PC-9 (cell line): ENCODE data around the gene MVB12B. TPM values are rescaled to one million over a fixed set of nuclear protein-coding genes. Genes with fewer than 3 reads are reported as not detected.
A peak's percentile ranks its signal among the peaks of the same experiment; 100 is the strongest.

ENCODE experiments used
- BruUV-seq: library from RNA; stranded (reverse); fragments of 400-500 nt; replicated peaks from 2 replicates; lab custom pipeline; 2021; lab: Mats Ljungman, UMichigan
- CTCF ChIA-PET: fragments of 300-600 bp; sonication (Branson Sonifier 250); formaldehyde crosslinking; loops from one replicate; lab custom pipeline; 2022; ENCODE audit warnings: antibody characterized with exemption; lab: Charles Lee
- POLR2A ChIA-PET: fragments of 300-600 bp; sonication (Branson Sonifier 250); formaldehyde crosslinking; loops from one replicate; lab custom pipeline; 2022; ENCODE audit warnings: antibody characterized with exemption; ENCODE audit not compliant: unreplicated experiment; lab: Charles Lee
- DNase-seq, 2 experiments: peaks; one replicate each; pipeline versions ENCODE4 v3.0.0 to v3.0.0-alpha.2; 2015 to 2022; ENCODE audit warnings: mixed read lengths in 1 of 2
- H2AFZ ChIP-seq: fragments of 200-600 bp; sonication (generic); 2 replicates; pipeline ENCODE4 v1.8.1; 2017; ENCODE audit warnings: antibody characterized with exemption
- H3F3A ChIP-seq: fragments of 200-600 bp; sonication (generic); 2 replicates; pipeline ENCODE4 v1.8.1; 2017; ENCODE audit warnings: antibody characterized with exemption, mild to moderate bottlenecking, low read depth; ENCODE audit not compliant: insufficient read depth
- H3K27ac ChIP-seq: fragments of 200-600 bp; sonication (generic); 2 replicates; pipeline ENCODE4 v1.6.1; 2016; ENCODE audit warnings: mixed run types
- H3K27me3 ChIP-seq: fragments of 200-600 bp; sonication (generic); 2 replicates; pipeline ENCODE4 v1.6.1; 2016; ENCODE audit warnings: low read depth, mixed run types; ENCODE audit not compliant: insufficient read depth
- H3K36me3 ChIP-seq: fragments of 200-600 bp; sonication (generic); 2 replicates; pipeline ENCODE4 v1.6.1; 2016; ENCODE audit warnings: low read depth, mixed run types
- H3K4me1 ChIP-seq: fragments of 200-600 bp; sonication (generic); replicated peaks from 2 replicates; pipeline ENCODE4 v1.6.1; 2016; ENCODE audit warnings: mixed run types; ENCODE audit not compliant: insufficient read depth
- H3K4me2 ChIP-seq: fragments of 200-600 bp; sonication (generic); 2 replicates; pipeline ENCODE4 v1.6.1; 2017; ENCODE audit warnings: mixed run types
- H3K4me3 ChIP-seq: fragments of 200-600 bp; sonication (generic); 2 replicates; pipeline ENCODE4 v1.6.1; 2016; ENCODE audit warnings: mixed run types
- H3K79me2 ChIP-seq: fragments of 200-600 bp; sonication (generic); 2 replicates; pipeline ENCODE4 v1.6.1; 2017; ENCODE audit warnings: low read depth, mixed run types
- H3K9me2 ChIP-seq: fragments of 200-600 bp; sonication (generic); 2 replicates; pipeline ENCODE4 v1.8.1; 2017; ENCODE audit warnings: mild to moderate bottlenecking; ENCODE audit not compliant: insufficient read depth
- H3K9me3 ChIP-seq: fragments of 200-600 bp; sonication (generic); 2 replicates; pipeline ENCODE4 v1.8.1; 2016; ENCODE audit warnings: low read depth; ENCODE audit not compliant: insufficient read depth
- H4K20me1 ChIP-seq: fragments of 200-600 bp; sonication (generic); 2 replicates; pipeline ENCODE4 v1.8.1; 2017; ENCODE audit not compliant: insufficient read depth
- EZH2 ChIP-seq: fragments of 200-600 bp; sonication (generic); IDR thresholded peaks from 2 replicates; pipeline ENCODE4 v1.8.0; 2017; ENCODE audit warnings: antibody characterized with exemption, low read depth
- intact Hi-C: fragments of 100-400 bp; cut with micrococcal nuclease; formaldehyde crosslinking; loops from one replicate; pipeline ENCODE4 v1.10.0; 2022; ENCODE audit not compliant: unreplicated experiment
- total RNA-seq: library from RNA; stranded (reverse); gene quantifications from 2 replicates; pipeline ENCODE4 v1.2.3, GENCODE V29; 2021
- TF ChIP-seq, protein P1 (sequence below): fragments of 200-600 bp; sonication (generic); conservative IDR thresholded peaks from 2 replicates; pipeline ENCODE4 v1.6.1; 2017; ENCODE audit warnings: mixed run types, antibody characterized with exemption, mild to moderate bottlenecking, moderate library complexity

Gene MVB12B
- total RNA-seq, 1 experiment from 2014 or later, result 8.8 TPM

DNA sequence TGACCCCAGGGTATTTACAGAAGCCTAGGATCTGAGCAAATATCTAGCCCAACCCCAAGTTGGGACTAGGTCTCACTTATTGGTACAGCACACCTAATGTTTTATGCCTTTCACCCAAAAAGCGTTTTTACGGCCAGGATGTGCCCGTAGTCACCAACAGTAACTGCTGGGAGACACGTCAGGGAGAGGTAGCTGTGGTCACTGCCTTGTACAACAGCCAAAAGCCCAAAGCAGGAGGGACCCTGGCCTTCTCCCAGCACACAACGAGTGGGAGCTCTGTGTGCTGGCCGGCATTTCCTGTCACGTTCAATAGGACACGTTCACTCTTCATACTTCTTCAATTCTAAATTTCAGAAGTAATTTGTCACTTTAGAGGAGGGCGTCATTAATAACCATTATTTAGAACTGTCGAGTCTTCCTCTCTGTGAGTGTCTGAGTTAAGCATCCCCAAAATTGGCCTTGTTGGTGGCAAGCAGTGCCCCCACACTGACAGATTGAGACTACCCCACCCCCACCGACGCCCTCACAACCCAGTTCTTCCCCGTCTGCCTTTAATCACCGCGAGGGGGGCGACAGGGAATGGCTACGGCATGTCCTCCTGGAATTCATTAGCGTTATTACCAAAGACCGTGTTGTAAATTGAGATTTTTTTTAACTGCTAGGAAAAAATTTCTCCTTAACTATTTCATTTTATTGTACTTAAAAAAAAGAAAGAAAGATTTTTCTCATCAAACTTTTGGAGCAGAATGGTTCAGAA is 80.7 kb downstream of the MVB12B start:
- no peak for TF ChIP-seq EZH2
- TF ChIP-seq, protein P1, sequence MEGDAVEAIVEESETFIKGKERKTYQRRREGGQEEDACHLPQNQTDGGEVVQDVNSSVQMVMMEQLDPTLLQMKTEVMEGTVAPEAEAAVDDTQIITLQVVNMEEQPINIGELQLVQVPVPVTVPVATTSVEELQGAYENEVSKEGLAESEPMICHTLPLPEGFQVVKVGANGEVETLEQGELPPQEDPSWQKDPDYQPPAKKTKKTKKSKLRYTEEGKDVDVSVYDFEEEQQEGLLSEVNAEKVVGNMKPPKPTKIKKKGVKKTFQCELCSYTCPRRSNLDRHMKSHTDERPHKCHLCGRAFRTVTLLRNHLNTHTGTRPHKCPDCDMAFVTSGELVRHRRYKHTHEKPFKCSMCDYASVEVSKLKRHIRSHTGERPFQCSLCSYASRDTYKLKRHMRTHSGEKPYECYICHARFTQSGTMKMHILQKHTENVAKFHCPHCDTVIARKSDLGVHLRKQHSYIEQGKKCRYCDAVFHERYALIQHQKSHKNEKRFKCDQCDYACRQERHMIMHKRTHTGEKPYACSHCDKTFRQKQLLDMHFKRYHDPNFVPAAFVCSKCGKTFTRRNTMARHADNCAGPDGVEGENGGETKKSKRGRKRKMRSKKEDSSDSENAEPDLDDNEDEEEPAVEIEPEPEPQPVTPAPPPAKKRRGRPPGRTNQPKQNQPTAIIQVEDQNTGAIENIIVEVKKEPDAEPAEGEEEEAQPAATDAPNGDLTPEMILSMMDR, result no peak
- Histone ChIP-seq H3K27me3 (no peaks in the 10 kb centered on the region), H2AFZ (no peak overlapping the region), H3K4me2 (no peak overlapping the region), H3K4me3 (no peak overlapping the region), H3K27ac (no peak overlapping the region), H3K4me1 (no peaks in the 10 kb centered on the region), H3K9me2 (no peaks in the 10 kb centered on the region), H3F3A (no peaks in the 10 kb centered on the region), H3K79me2 (no peaks in the 10 kb centered on the region), H4K20me1 (no peaks in the 10 kb centered on the region), H3K9me3 (no peaks in the 10 kb centered on the region), H3K36me3 (no peaks in the 10 kb centered on the region)
- ChIA-PET CTCF (no interaction called here), POLR2A (interaction anchor here (0.5 kb wide), 1 partner anchor 1357 kb away, joined by 3 read pairs; no protein-coding TSS in a partner anchor)
- no TSS peak for BruUV-seq
- intact Hi-C loops, result no loop called here
- DNase-seq, result no peak

DNA sequence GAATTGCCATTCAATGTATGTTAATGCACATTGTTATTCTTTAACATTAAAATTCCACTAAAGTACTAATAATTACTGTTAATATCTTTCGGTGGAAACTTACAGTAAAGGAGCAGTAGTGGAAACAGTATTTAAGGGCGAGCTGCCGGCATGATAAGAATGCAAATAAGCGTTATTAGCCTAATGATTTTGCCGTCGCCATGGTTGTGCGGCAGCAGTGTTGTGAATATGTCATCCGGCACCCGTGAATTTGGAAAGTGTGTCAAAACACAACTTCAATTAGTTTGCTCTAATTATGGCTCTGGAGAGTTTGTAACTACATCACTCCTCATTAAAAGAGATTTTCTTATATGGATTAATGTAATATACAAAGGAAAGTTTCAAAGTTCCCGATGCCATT is 81.4 kb downstream of the MVB12B start:
- H3K9me3 ChIP-seq, result no peaks in the 10 kb centered on the region
- H3K27me3 ChIP-seq, result no peaks in the 10 kb centered on the region
- ChIA-PET POLR2A (no interaction called here), CTCF (no interaction called here)
- H3K36me3 ChIP-seq, result no peaks in the 10 kb centered on the region
- BruUV-seq, result no TSS peak
- intact Hi-C loops, result no loop called here
- H3K4me2 ChIP-seq, result no peak overlapping the region
- no peak for TF ChIP-seq EZH2
- TF ChIP-seq, protein P1, result no peak
- no peaks in the 10 kb centered on the region for H3K9me2 ChIP-seq
- H3F3A ChIP-seq, result no peaks in the 10 kb centered on the region
- no peaks in the 10 kb centered on the region for H3K4me1 ChIP-seq
- no peaks in the 10 kb centered on the region for H3K79me2 ChIP-seq
- H4K20me1 ChIP-seq, result no peaks in the 10 kb centered on the region
- no peak overlapping the region for H3K4me3 ChIP-seq
- no peak overlapping the region for H2AFZ ChIP-seq
- no peak overlapping the region for H3K27ac ChIP-seq
- no peak for DNase-seq

DNA sequence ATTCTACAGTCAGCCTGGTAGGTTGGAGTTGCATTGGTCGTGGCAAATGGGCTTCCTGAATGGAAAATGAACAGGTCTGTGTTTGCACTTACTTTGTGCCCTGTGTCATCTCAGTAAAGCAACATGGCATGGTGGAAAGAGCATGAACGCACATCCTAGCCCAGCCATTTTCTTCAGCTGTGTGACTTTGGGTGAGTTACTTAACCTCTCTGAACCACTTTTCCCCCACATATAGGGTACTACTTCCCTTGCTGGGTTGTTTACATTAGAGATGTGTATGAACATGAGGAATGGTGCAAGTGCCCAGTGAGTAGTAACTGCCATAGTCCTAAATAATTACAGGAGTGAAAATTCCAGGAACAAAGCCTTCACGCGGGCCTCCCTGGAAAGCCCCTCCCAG is 83.6 kb downstream of the MVB12B start:
- Histone ChIP-seq H3F3A (no peaks in the 10 kb centered on the region), H3K4me1 (no peaks in the 10 kb centered on the region), H3K4me3 (no peak overlapping the region), H3K79me2 (no peaks in the 10 kb centered on the region), H3K4me2 (no peak overlapping the region), H3K9me2 (no peaks in the 10 kb centered on the region), H3K27ac (no peak overlapping the region), H3K27me3 (no peaks in the 10 kb centered on the region), H3K9me3 (no peaks in the 10 kb centered on the region), H4K20me1 (no peaks in the 10 kb centered on the region), H2AFZ (no peak overlapping the region), H3K36me3 (no peaks in the 10 kb centered on the region)
- TF ChIP-seq, protein P1, result no peak
- no peak for TF ChIP-seq EZH2
- ChIA-PET CTCF (no interaction called here), POLR2A (no interaction called here)
- intact Hi-C loops, result no loop called here
- DNase-seq, result peak in 1 of 2 experiments; percentile 24
- BruUV-seq, result no TSS peak
